ENCODE measurements around the gene SKIL. TPM values are rescaled to one million over a fixed set of nuclear protein-coding genes. Genes with fewer than 3 reads are reported as not detected.
"Not testable (repeated sequence)": the region's sequence is repeated elsewhere in the genome, so short reads cannot be mapped to it uniquely, and the experiment has no call there.

The SKIL gene, protein sequence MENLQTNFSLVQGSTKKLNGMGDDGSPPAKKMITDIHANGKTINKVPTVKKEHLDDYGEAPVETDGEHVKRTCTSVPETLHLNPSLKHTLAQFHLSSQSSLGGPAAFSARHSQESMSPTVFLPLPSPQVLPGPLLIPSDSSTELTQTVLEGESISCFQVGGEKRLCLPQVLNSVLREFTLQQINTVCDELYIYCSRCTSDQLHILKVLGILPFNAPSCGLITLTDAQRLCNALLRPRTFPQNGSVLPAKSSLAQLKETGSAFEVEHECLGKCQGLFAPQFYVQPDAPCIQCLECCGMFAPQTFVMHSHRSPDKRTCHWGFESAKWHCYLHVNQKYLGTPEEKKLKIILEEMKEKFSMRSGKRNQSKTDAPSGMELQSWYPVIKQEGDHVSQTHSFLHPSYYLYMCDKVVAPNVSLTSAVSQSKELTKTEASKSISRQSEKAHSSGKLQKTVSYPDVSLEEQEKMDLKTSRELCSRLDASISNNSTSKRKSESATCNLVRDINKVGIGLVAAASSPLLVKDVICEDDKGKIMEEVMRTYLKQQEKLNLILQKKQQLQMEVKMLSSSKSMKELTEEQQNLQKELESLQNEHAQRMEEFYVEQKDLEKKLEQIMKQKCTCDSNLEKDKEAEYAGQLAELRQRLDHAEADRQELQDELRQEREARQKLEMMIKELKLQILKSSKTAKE
- 53.6 and 79.6 TPM in 2 replicates for total RNA-seq

DNA sequence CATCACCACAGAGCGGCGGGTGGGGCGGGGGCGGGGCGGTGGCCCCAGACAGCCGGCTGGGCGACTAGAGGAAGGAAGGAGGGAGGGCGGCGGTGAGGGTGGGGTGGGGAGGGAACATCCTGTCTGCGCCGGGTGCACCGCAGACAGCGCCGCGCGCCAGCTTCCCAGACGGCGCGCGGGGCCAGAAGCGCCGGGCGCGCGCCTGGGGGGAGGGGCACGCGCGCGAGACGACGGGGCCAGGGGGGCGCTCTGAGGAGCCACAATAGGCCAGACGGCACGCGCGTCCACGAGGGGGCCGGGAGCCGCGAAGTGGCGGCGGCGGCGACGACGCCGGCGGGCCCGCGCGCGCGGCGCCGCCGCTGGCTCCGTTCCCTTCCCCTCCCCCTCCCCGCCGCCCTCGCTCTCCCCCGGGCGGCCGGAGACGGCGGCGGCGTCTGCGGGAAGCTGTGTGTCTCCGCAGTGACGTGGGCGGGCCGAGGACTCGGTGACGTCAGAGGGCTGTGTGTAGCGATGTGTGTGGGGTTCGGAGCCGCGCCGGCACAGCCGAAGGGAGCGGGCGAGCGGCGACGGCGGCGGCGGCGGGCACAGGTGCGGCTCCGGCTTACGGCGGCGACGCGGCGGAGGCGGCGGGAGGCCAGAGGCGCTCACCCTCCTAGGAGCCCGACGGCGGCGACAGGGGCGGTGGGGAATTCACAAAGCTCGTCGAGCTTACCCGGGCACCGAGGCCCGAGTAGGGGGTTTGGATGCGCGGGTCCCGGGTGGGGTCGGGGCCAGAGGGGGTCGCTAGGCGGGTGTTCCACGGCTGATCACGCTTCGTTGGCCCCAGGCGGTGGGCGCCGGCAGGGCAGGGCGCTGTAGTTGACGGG is at the start of gene SKIL:
SKIL (plus strand) TSS at position 540 of the 866 bp plus-strand sequence. CDS start 2,617 bp downstream, outside the sequence.
- DNase-seq (ENCODE audit: low read depth in 2 of 2): peak; percentile 95 to 98

DNA sequence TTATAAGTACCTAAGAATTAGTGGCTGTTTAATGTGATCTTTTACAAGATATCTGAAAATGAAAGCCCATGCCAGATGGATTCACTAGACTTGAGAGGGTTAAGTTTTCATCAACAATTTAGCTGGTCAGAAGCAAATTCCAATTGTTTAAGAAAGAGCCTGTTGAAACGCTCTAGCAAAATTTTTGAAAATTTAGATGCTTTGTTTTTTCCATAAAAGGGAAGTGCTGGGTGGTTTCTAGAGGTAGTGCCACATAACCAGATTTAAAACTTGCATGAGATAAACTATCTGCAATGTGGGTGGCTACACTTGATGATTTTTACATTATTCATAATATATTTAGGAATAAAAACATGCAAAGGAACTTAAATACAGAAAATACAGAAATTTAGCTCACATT is 48.5 kb upstream of the SKIL start:
- no peak for DNase-seq (ENCODE audit: low read depth in 2 of 2)

DNA sequence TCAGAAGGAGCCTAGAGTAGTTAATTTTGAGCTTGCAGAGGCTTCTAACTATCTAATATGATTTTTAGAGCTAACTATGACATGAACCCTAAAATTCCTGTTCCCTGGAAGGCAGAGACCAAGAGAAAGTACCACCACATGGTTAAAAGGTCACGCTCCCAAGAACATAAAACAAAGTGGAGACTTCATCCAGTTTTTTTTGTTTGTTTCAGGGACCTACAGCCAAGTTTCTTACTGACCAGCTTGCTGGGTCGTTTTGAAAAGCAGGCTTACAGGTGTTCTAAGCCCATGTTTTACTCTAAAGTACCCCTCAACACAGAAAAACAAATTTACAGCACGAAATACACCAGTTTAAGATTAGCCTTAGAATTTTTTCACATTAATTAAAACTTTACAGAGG is 39.6 kb upstream of the SKIL start:
- DNase-seq (ENCODE audit: low read depth in 2 of 2): no peak

DNA sequence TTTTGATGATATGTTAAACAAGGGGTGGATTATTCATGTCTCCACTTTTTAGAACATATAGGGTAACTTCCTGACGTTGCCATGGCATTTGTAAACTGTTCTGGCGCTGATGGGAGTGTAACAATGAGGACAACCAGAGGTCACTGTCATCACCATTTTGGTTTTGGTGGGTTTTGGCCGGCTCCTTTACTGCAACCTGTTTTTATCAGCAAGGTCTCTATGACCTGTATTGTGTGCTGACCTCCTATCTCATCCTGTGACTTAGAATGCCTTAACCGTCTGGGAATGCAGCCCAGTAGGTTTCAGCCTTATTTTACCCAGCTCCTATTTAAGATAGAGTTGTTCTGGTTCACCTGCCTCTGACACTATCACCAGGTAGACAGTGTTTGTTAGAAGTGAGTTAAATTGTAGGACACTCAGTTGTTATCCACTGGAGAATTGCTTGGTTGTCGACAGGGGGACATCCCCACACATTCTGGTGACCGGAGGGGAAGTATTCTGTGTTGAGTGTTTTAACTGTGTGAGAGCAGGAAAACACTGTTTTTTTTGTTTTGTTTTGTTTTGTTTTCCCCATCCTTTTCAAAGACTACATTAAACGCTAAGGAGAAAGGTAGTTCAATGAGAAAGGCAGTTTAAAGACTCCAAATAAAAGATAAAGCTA is 36.9 kb upstream of the SKIL start:
- peak; percentile 34 to 76 for DNase-seq (ENCODE audit: low read depth in 2 of 2)

DNA sequence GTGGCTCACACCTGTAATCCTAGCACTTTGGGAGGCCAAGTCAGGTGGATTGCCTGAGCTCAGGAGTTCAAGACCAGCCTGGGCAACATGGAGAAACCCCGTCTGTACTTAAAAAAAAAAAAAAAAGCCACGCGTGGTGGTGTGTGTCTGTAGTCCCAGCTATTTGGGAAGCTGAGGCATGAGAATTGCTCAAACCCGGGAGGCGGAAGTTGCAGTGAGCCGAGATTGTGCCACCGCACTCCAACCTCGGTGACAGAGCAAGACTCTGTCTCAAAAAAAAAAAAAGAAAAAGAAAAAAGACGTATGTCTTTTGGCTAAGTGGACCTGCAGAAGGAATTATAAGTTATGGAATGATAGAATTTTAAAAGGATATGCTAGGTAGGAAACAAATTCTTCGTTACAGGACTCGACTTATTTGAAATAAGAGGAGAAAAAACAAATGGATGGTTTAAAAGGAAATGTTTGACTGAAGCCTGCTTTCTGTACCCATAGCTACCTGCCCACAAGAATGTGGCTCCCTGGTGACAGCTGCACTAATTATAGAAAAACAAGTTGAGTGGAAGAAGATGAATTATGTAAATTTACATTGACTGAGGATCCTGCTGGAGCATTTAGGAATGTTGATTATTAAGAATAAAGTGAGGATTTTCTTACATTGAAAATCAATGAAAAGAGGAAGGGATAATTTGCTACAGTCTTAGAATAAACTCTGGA is 36.0 kb upstream of the SKIL start:
- no peak for DNase-seq (ENCODE audit: low read depth in 2 of 2)

DNA sequence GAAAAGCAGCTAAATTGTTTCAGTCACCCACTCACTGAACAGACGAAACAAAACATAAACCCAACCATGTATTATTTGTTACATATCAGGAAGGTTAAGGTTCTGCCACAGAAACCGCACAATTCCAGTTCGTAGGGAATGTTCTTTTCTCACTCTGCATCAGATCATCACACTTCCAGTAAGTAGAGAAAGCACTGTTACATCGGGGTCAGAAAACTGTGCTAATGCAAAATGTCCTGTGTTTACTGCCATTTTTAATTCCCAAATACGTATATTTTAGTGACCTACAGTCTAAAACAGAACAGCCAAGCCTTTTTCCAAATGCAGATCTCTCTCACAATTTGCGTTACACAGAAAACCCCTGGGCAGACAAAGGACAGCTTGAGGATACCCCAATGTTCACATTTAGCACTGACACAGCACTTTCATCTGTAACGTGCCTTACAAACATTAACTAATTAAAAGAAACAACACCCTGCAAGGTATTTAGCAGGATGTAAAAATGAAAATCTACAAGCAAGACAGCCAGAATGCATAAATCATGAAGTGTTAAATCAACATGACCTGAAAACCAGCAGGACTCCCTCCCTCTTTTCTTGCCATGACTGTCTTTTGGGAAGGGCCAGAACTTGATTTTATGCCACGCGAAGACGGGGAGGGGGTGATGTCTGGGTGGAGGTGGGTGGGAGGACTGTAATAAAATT is 34.8 kb upstream of the SKIL start:
- no peak for DNase-seq (ENCODE audit: low read depth in 2 of 2)

DNA sequence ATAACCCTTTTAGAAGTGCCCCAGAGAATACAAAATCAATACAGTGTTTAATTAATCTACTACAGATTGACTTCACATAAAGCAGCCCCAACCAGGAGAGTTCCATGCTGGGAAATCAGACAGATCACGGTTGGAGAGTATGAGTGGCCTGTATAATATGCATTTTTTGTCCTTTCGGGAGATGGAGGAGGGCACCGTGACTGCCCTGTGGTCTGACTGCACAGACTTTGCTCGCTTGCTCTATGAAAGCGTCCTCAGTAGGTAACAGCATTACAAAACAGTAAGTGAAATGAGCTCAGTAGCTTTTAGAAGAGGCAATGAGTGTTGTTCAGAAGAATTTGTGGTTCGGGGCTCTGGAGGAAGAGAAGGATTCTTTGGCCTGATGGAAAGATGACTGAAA is 34.2 kb upstream of the SKIL start:
- no peak for DNase-seq (ENCODE audit: low read depth in 2 of 2)

DNA sequence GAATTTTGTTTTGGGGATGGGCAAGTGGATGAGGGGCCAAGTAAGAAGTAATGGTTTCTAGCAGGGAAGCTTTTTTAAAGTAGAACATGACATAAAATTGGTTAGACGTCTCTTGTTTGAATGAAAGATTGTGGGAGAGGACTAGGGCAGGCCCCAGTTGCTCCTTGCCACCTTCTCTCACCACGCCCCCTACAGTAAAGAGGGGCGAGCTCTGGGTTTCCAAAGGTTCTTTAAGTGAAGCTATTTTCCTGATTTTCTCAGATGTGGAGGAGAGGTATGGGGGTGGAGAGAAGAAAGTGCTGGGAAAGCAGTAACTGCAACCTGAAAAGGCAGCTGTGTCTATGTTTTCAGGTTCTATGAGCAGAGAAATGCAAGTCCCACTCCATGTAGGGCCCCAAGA is 32.6 kb upstream of the SKIL start:
- no peak for DNase-seq (ENCODE audit: low read depth in 2 of 2)

DNA sequence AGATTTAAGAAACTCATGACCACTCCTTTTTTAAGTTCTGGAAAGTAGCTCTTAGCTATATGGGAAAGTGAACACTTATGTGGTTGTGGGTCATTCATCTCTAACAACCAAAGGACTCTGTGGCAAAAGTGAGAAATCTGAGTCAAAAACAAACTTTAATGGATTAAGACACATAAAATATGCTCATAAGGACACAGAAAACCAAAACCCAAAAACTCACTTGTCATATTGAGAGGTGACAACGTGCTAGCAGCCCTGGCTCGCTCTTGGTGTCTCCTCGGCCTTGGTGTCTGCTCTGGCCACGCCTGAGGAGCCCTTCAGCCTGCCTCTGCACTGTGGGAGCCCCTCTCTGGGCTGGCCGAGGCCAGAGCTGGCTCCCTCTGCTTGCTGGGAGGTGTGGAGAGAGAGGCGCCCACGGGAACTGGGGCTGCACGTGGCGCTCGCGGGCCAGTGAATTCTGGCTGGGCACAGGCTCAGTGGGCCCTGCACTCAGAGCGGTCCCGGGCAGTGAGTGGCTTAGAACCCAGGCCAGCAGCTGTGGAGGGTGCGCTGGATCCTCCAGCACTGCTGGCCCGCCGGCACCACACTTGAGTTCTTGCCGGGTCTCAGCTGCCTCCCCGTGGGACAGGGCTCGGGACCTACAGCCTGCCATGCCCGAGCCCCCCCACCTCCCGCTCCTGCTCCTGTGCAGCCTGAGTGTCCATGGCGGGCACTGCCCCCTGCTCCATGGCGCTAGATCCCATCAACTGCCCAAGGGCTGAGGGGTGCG is 30.3 kb upstream of the SKIL start:
- no peak for DNase-seq (ENCODE audit: low read depth in 2 of 2)

DNA sequence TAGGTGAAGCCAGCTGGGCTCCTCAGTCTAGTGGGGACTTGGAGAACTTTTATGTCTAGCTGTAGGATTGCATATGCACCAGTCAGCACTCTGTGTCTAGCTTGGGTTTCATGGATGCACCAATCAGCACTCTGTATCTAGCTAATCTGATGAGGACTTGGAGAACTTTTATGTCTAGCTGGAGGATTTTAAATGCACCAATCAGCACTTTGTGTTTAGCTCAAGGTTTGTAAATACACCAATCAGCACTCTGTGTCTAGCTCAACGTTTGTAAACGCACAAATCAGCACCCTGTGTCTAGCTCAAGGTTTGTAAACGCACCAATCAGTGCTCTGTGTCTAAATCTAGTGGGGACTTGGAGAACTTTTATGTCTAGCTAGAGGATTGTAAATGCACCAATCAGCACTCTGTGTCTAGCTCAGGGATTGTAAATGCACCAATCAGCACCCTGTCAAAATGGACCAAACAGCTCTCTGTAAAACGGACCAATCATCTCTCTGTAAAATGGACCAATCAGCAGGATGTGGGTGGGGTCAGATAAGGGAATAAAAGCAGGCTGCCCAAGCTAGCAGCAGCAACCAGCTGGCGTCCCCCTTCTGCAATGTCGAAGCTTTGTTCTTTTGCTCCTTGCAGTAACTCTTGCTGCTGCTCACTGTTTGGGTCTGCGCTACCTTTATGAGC is 29.5 kb upstream of the SKIL start:
- not testable (repeated sequence) for DNase-seq (ENCODE audit: low read depth in 2 of 2)

DNA sequence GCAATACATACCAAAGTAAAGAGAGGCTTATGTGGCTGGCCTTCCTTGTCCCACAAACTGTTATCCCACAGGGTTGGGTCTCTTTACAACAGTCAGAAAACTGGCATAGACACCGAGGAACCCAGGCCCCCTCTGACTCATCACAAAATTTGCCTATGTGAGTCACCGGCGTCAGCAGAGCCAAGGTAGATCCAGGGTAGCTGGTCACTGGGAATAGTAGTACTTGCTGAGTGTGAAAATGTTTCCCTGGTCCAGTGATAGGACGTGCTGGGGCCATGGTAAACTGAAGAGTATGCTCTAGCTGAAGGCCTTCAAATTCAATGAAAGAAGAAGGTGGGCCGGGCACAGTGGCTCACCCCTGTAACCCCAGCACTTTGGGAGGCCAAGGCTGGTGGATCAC is 27.1 kb upstream of the SKIL start:
- DNase-seq (ENCODE audit: low read depth in 2 of 2): no peak

DNA sequence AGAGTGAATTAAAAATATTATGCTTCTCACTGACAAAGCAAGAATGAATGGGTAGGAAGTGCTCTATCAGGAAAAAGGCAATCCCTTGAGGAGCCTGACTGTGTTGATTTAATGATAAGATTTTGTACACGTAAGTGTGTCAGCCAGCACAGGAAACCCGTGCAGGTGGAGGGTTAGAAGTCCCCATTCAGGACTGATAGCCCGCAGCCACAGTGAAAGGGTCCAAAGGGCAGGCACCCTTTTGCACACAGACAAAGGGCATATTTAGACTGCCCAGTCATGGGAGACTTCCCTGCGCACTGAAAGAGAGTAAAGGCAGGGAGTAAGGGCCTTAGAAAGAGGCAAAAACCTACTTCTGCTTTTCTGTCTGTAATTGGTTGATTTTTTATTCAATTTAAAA is 26.4 kb upstream of the SKIL start:
- peak in 1 of 2 donors; percentile 49 for DNase-seq (ENCODE audit: low read depth in 2 of 2)

DNA sequence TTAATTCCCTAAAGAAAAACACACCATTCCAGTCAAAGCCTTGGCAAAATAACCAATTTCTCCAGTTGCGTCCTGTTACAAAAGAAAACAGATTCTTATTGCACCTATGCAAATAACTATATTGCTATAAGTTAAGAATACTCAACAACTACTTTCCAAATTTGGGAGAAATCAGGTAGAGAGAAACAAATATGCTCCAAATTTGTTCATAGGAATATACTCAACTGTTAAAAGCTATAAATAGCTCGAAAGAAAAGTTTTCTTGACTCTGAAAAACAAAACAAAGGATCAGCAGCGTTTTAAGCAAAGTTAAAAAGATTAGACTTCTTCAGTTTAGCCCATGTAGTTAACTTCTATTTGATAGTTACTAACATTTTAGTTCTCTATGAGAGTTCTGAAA is 20.1 kb upstream of the SKIL start:
- DNase-seq (ENCODE audit: low read depth in 2 of 2): no peak

DNA sequence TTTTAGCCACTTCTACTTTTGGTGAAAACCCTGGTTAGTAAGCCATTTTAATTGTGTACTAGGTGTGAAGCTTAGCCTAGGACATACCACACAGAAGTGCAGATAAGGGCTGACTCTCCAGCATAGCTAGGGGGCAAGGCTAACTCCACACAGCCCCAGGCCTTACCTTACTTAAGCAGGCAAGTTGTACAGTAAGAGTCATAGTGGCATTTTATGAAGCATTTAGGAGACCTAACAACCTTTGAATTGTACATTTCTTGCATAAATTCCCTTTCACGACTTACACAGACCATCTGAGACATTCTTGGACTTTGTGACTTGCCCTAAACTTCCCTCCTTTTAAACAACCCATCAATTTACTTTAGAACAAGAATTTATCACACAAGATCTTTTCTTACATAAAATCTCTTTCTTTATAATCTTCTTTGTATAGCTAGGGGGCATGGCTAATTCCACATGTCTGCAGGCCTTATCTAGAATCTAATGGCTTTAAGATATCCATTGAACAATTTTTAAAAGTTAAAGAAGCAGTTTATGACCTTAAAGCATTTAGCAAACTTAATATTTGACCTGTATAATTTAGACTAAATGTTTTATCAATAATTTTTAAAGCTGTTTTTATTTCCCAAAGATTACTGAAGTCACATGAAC is 18.7 kb upstream of the SKIL start:
- no peak for DNase-seq (ENCODE audit: low read depth in 2 of 2)

DNA sequence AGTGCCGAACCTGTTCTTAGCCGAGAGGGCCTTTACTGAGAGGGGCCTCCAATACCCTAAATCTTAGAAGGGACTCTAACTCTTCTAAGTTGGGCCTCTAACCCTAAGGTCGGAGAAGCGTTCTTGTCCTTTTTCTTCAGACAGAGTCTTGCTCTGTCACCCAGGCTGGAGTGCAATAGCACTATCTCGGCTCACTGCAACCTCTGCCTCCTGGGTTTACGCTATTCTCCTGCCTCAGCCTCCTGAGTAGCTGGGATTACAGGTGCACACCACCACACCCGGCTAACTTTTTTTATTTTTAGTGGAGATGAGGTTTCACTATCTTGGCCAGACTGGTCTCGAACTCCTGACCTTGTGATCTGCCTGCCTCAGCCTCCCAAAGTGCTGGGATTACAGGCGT is 15.2 kb upstream of the SKIL start:
- not testable (repeated sequence) for DNase-seq (ENCODE audit: low read depth in 2 of 2)

DNA sequence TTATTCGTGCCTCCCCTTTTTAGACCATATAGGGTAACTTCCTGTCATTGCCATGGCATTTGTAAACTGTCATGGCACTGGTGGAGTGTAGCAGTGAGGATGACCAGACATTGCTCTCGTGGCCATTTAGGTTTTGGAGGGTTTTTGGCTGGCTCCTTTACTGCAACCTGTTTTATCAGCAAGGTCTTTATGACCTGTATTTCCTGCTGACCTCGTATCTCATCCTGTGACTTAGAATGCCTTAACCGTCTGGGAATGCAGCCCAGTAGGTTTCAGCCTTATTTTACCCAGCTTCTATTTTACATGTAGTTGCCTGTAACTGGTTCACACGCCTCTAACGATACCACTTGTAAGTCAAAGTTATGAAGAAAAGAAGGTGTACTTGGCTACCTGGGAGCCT is 13.7 kb upstream of the SKIL start:
- DNase-seq (ENCODE audit: low read depth in 2 of 2): peak in 1 of 2 donors; percentile 28

DNA sequence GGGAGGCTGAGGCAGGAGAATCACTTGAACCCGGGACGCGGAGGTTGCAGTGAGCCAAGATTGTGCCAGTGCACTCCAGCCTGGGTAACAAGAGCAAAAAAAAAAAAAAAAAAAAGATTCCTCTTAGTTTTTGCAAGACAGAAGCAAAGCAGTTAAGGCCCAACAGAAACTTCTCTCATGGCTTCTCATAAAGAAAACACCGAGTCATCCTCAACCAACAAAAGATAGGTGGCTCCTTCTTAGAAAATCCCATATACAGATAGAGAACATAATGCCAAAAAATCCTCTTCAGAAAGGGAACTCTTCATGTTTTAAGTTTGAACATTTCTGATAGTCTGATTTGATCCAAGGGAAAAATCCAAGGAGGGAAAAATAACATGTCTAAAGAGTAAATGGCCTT is 12.5 kb upstream of the SKIL start:
- no peak for DNase-seq (ENCODE audit: low read depth in 2 of 2)
